Heart right ventricle (tissue), 16 donors: ENCODE measurements around the gene PYCR2. TPM values are rescaled to one million over a fixed set of nuclear protein-coding genes. Genes with fewer than 3 reads are reported as not detected.

Source experiments
- ATAC-seq, 8 donors: fragments of 200-7000 bp; cut with Tn5 transposase; one replicate each; pipeline ENCODE4 v1.9.1; 2020; ENCODE audit warnings: mild to moderate bottlenecking in 8 of 8, moderate library complexity in 8 of 8, moderate number of reproducible peaks in 1 of 8
- DNase-seq, 2 donors: peaks; one replicate each; pipeline ENCODE4 v3.0.0-alpha.2; 2020
- H3K27ac ChIP-seq, 10 donors: fragments of 200-600 bp; sonication (generic) in 2 of 10; one replicate each; pipeline versions ENCODE4 v1.5.0 to v1.8.0; 2020 to 2022; ENCODE audit warnings: mild to moderate bottlenecking in 3 of 10
- H3K27me3 ChIP-seq, 7 donors: fragments of 200-600 bp; one replicate each; pipeline ENCODE4 v1.8.0; 2021 to 2022; ENCODE audit warnings: mild to moderate bottlenecking in 2 of 7
- H3K36me3 ChIP-seq, 9 donors: fragments of 200-600 bp; sonication (generic) in 1 of 9; one replicate each; pipeline versions ENCODE4 v1.5.0 to v1.8.0; 2020 to 2022; ENCODE audit warnings: mild to moderate bottlenecking in 2 of 9
- H3K4me1 ChIP-seq, 9 donors: fragments of 200-600 bp; sonication (generic) in 1 of 9; one replicate each; pipeline versions ENCODE4 v1.5.0 to v1.8.0; 2020 to 2022; ENCODE audit warnings: mild to moderate bottlenecking in 4 of 9
- H3K4me3 ChIP-seq, 10 donors: fragments of 200-600 bp; sonication (generic) in 2 of 10; one replicate each; pipeline versions ENCODE4 v1.5.0 to v1.8.0; 2020 to 2022; ENCODE audit warnings: mild to moderate bottlenecking in 7 of 10, moderate library complexity in 2 of 10
- H3K9me3 ChIP-seq, 11 donors: fragments of 200-600 bp in 10 of 11; sonication (generic) in 2 of 11; one replicate each; pipeline versions ENCODE4 v1.5.0 to v1.8.0; 2013 to 2022; ENCODE audit warnings: mild to moderate bottlenecking in 2 of 11, control low read depth in 1 of 11, moderate library complexity in 1 of 11
- CTCF ChIP-seq, 9 donors: fragments of 200-600 bp; sonication (generic) in 2 of 9; IDR thresholded peaks; one replicate each; pipeline versions ENCODE4 v1.5.0 to v1.8.0; 2021 to 2022; ENCODE audit warnings: antibody characterized with exemption in 9 of 9, mild to moderate bottlenecking in 5 of 9, moderate library complexity in 1 of 9
- WGBS, 2 donors: extraction: QIAGEN DNeasy Blood & Tissue Kit; methylation state at CpG; one replicate each; pipeline ENCODE4 v1.1.7; 2013; ENCODE audit warnings: inconsistent platforms in 1 of 2; 5-methylcytosine and 5-hydroxymethylcytosine counted together
- intact Hi-C, 10 donors: fragments of 100-400 bp; cut with DNase I; formaldehyde crosslinking; loops; one replicate each; pipeline versions ENCODE4 v1.11.1 to v1.14.2; 2022
- polyA plus RNA-seq, 2 donors: library from polyadenylated mRNA; stranded (reverse); fragments of 200-250 nt; gene quantifications; one replicate each; pipeline ENCODE4 v1.2.3, GENCODE V29; 2013
- total RNA-seq, 10 donors: library from RNA; stranded (reverse); fragmentation: NEBNext Ultra II Directional in 3 of 10; extraction: Animal tissue kit (Norgen Biotek cat#: 25700) in 3 of 10; gene quantifications; one replicate each; pipeline versions ENCODE4 v1.2.1 to v1.2.4, GENCODE V29; 2021 to 2023
- donor health status: Arrhythmogenic right ventricular cardiomyopathy.
- donor health status: ischemic (EF 13 %, LVEDD 7.1; RV severe dilation, severe dysfunction).
- donor health status: healthy with polysubstance abuse.
- donor health status: DM: no; HTN: yes; CAD: no.
- donor health status: DM: no; HTN: no; CAD: no.
- donor health status: ischemic (EF 25% LVEDD 6.9; RV normal size, moderate dysfunction).
- donor health status: ischemic (EF 25% LVEDD 5.7; RV mildly dilated, moderate dysfunction).
- donor health status: healthy.
- donor health status: DM: yes; HTN: yes; CAD: no.
- donor health status: Ischemic cardiomyopathy.
- donor health status: ischemic (EF 35%, LVEDD 5.7; RV mildly dilated, moderate dysfunction).
- donor health status: nonischemic (EF 11% LVEDD 7.7; RV severe dilation, severe dysfunction).
- donor health status: DM: yes; HTN: yes; CAD: no.
- donor health status: PGD.
- donor health status: ischemic (EF 29% LVEDD 5.4; RV normal size, mild dysfunction).
- donor health status: nonischemic (EF 23%, LVEDD 6.1; RV moderate dilation, normal function).

Gene PYCR2
- total and polyA plus RNA-seq, 12 donors, result 42.5 to 96.0 (median 62.7) TPM

GRCh38 chr1:225958041-225958440 lies 34.0 kb upstream of the PYCR2 start:
- Histone ChIP-seq H3K27me3 (peaks cover 0 to 16% (median 0%) of the 10 kb centered on the region in 7 donors), H3K9me3 (no peaks in the 10 kb centered on the region), H3K36me3 (no peaks in the 10 kb centered on the region), H3K4me3 (no peak overlapping the region), H3K27ac (no peak overlapping the region), H3K4me1 (peaks cover 0 to 7% (median 0%) of the 10 kb centered on the region in 9 donors)
- 60 to 70% methylated on average over 3 of the region's 3 CpGs for WGBS, 2 donors
- DNase-seq, result no peak
- no peak for TF ChIP-seq CTCF (IDR thresholded peaks at IDR 0.05)
- no peak for ATAC-seq
- intact Hi-C loops, result no loop called here

GRCh38 chr1:225954753-225955152 lies 30.7 kb upstream of the PYCR2 start:
- DNase-seq (no peak), ATAC-seq (no peak)
- 83 to 86% methylated on average over 1 of the region's 1 CpG for WGBS, 2 donors
- TF ChIP-seq CTCF (IDR thresholded peaks at IDR 0.05), result no peak
- H3K36me3 ChIP-seq, result no peaks in the 10 kb centered on the region
- H3K9me3 ChIP-seq, result no peaks in the 10 kb centered on the region
- peaks cover 0 to 9% (median 0%) of the 10 kb centered on the region in 7 donors for H3K27me3 ChIP-seq
- intact Hi-C loops, result no loop called here
- no peak overlapping the region for H3K27ac ChIP-seq
- peaks cover 0 to 4% (median 0%) of the 10 kb centered on the region in 9 donors for H3K4me1 ChIP-seq
- H3K4me3 ChIP-seq, result no peak overlapping the region

- H3K27me3 ChIP-seq, result peaks cover 0 to 18% (median 0%) of the 10 kb centered on the region in 7 donors
- H3K4me3 ChIP-seq, result no peak overlapping the region
- peaks cover 0 to 4% (median 0%) of the 10 kb centered on the region in 9 donors for H3K4me1 ChIP-seq
- intact Hi-C loops, result no loop called here
- 84% methylated on average over 4 of the region's 4 CpGs for WGBS, 2 donors
- no peaks in the 10 kb centered on the region for H3K36me3 ChIP-seq
- TF ChIP-seq CTCF (IDR thresholded peaks at IDR 0.05), result no peak
- ATAC-seq (no peak), DNase-seq (no peak)
- no peak overlapping the region for H3K27ac ChIP-seq
- no peaks in the 10 kb centered on the region for H3K9me3 ChIP-seq
Measured at GRCh38 chr1:225953315-225953714, 29.3 kb upstream of the PYCR2 start.

- no peak overlapping the region for H3K4me3 ChIP-seq
Measured at GRCh38 chr1:225950905-225951497, 27.0 kb upstream of the PYCR2 start.

More at GRCh38 chr1:225950905-225951497, 27.0 kb upstream of the PYCR2 start:
- no peak for DNase-seq
- intact Hi-C loops, result no loop called here
- peaks cover 0 to 19% (median 0%) of the 10 kb centered on the region in 7 donors for H3K27me3 ChIP-seq
- no peak overlapping the region for H3K27ac ChIP-seq
- H3K4me1 ChIP-seq, result peaks cover 0 to 4% (median 0%) of the 10 kb centered on the region in 9 donors
- WGBS, 2 donors, result 63 to 68% methylated on average over 9 of the region's 9 CpGs
- H3K9me3 ChIP-seq, result no peaks in the 10 kb centered on the region
- no peak for ATAC-seq
- no peaks in the 10 kb centered on the region for H3K36me3 ChIP-seq
- TF ChIP-seq CTCF (IDR thresholded peaks at IDR 0.05), result no peak
